Measurements from ENCODE around the gene SACS. TPM values are rescaled to one million over a fixed set of nuclear protein-coding genes. Genes with fewer than 3 reads are reported as not detected.

Gene SACS
- total RNA-seq, 1 experiment from 2014 or later = 11.6 TPM

DNA sequence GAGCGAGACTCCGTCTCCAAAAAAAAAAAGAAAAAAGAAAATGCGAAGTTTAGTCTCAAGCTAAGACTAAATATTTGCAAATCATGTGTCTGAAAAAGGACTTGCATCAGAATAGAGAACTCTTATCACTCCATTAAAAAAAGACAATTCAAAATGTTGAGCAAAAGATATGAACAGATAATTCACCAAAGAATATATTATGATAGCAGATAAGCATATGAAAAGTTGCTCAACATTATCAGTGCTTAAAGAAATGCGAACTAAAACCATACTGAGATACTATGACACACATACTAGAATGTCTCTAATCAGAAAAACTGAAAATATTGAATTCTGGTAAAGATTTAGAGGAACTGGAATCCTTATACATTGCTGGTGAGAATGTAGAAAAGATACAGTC lies 38.7 kb upstream of the SACS start:
- CTCF ChIA-PET = no interaction called here
- BruUV-seq (replicated peaks) = no TSS peak
- Mint-ChIP-seq H3K36me3 (ENCODE audit: insufficient read depth, unreplicated experiment) (peaks cover 4% of the 10 kb centered on the region), H3K27me3 (ENCODE audit: unreplicated experiment) (no peaks in the 10 kb centered on the region), H3K4me1 (ENCODE audit: low read depth, unreplicated experiment) (peaks cover 27% of the 10 kb centered on the region), H3K27ac (ENCODE audit: unreplicated experiment) (no peak overlapping the region), H3K9me3 (ENCODE audit: low read depth, unreplicated experiment) (no peaks in the 10 kb centered on the region), H3K4me3 (ENCODE audit: low read depth, unreplicated experiment) (no peak overlapping the region)
- DNase-seq = no peak
- intact Hi-C loops (cut with micrococcal nuclease; ENCODE audit: unreplicated experiment) = no loop called here
- TF ChIP-seq, protein P1, sequence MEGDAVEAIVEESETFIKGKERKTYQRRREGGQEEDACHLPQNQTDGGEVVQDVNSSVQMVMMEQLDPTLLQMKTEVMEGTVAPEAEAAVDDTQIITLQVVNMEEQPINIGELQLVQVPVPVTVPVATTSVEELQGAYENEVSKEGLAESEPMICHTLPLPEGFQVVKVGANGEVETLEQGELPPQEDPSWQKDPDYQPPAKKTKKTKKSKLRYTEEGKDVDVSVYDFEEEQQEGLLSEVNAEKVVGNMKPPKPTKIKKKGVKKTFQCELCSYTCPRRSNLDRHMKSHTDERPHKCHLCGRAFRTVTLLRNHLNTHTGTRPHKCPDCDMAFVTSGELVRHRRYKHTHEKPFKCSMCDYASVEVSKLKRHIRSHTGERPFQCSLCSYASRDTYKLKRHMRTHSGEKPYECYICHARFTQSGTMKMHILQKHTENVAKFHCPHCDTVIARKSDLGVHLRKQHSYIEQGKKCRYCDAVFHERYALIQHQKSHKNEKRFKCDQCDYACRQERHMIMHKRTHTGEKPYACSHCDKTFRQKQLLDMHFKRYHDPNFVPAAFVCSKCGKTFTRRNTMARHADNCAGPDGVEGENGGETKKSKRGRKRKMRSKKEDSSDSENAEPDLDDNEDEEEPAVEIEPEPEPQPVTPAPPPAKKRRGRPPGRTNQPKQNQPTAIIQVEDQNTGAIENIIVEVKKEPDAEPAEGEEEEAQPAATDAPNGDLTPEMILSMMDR (IDR thresholded peaks at IDR 0.05; ENCODE audit: unreplicated experiment) = no peak

DNA sequence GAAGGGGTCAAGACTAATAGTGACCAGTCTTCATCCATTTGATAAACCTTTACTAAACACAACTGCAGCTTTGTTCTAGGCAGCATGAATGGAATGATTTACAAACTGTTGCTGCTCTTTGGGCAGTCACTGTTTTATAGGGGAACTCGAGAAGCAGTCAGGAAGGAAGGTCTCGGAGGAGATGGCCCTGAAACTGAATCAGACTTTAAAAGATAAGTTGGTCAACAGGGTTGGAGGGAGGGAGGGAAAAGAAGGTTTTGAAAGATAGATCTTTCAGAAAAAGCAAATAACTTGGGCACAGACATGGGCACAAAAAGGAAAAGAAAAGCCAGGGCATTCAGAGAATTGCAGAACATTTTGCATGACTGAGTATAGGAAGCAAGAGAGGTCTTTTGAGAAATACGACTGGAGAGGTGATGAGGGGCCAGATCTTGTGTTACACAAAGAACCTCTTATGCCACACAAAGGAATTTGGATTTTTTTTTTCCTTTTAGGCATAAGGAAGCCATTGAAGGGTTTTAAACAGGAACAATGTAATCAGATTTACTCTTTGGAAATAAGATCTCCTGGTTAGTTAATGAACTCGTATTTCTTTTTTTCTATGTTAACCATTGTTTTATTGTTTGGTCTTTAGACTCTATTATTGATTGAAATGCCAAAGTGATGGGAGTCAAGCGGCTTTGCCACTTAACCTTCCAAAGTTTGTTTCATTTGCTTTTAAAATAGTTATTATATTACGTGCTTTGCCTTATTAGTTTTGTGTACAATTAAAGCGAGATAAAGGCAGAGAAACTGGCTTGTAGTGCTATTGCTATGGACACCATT lies 37.5 kb upstream of the SACS start:
- Mint-ChIP-seq H3K4me3 (ENCODE audit: low read depth, unreplicated experiment) (peak overlapping the region; percentile 17), H3K9me3 (ENCODE audit: low read depth, unreplicated experiment) (no peaks in the 10 kb centered on the region), H3K27me3 (ENCODE audit: unreplicated experiment) (no peaks in the 10 kb centered on the region), H3K4me1 (ENCODE audit: low read depth, unreplicated experiment) (peaks cover 30% of the 10 kb centered on the region), H3K27ac (ENCODE audit: unreplicated experiment) (peak overlapping the region; percentile 54), H3K36me3 (ENCODE audit: insufficient read depth, unreplicated experiment) (peaks cover 11% of the 10 kb centered on the region)
- TF ChIP-seq, protein P1 (IDR thresholded peaks at IDR 0.05; ENCODE audit: unreplicated experiment) = no peak
- CTCF ChIA-PET = interaction anchor here (0.7 kb wide), 1 partner anchor 33 kb away, joined by 3 read pairs; no protein-coding TSS in a partner anchor
- intact Hi-C loops (cut with micrococcal nuclease; ENCODE audit: unreplicated experiment) = loop anchor here (2.0 kb wide), 1 partner anchor 88 kb away; no protein-coding TSS in a partner anchor
- no TSS peak for BruUV-seq (replicated peaks)
- DNase-seq = peak; percentile 27

DNA sequence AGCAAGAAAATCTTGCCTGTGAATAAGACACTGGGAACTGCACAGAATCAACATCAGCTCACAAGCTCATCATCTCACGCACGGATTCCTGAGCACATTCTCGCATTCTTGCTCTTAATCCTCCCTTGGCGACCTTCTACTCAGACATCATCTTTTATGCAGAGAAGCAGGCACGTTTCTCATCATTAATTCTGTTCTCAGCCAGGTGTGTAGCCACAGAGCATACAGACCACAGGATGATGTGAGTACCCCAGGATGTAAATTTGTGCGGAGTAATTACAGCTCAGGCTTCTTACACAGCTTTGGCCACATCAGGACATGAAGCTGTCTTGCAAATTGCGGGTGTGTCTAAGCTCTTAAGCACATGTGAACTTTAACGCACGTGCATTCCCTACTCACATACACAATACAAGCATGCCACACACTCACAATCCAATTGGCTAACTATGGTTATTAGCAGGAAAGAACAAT lies 36.5 kb upstream of the SACS start:
- no peaks in the 10 kb centered on the region for H3K27me3 Mint-ChIP-seq (ENCODE audit: unreplicated experiment)
- H3K4me3 Mint-ChIP-seq (ENCODE audit: low read depth, unreplicated experiment) = no peak overlapping the region
- TF ChIP-seq, protein P1 (IDR thresholded peaks at IDR 0.05; ENCODE audit: unreplicated experiment) = no peak
- intact Hi-C loops (cut with micrococcal nuclease; ENCODE audit: unreplicated experiment) = loop anchor here (2.0 to 10.0 kb wide), 3 partner anchors 89 to 417 kb away; partner anchors contain the start of gene MIPEP
- peaks cover 30% of the 10 kb centered on the region for H3K4me1 Mint-ChIP-seq (ENCODE audit: low read depth, unreplicated experiment)
- H3K27ac Mint-ChIP-seq (ENCODE audit: unreplicated experiment) = peak overlapping the region; percentile 54
- no peaks in the 10 kb centered on the region for H3K9me3 Mint-ChIP-seq (ENCODE audit: low read depth, unreplicated experiment)
- CTCF ChIA-PET = no interaction called here
- H3K36me3 Mint-ChIP-seq (ENCODE audit: insufficient read depth, unreplicated experiment) = peaks cover 12% of the 10 kb centered on the region
- no TSS peak for BruUV-seq (replicated peaks)
- no peak for DNase-seq

DNA sequence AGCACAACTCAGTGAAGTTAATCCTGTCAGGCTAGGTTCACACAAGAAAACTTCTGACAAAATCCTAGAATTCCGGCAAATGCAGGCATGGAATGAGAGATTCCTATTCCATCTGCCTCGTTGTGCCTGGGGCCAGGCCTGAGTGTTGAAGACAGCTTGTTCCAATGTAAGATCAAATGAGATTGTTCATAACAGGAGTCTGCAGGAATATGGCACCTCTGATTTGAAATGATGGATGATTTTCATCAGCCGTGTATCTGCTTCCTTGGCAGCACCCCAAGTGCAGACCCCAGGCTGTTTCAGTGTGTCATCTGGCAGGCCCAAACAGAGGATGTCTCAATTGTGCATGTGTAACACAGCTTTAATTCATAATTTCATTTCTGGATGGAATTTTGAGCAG lies 35.3 kb upstream of the SACS start:
- Mint-ChIP-seq H3K27ac (ENCODE audit: unreplicated experiment) (no peak overlapping the region), H3K27me3 (ENCODE audit: unreplicated experiment) (no peaks in the 10 kb centered on the region), H3K4me3 (ENCODE audit: low read depth, unreplicated experiment) (no peak overlapping the region), H3K4me1 (ENCODE audit: low read depth, unreplicated experiment) (peaks cover 30% of the 10 kb centered on the region), H3K36me3 (ENCODE audit: insufficient read depth, unreplicated experiment) (peaks cover 12% of the 10 kb centered on the region), H3K9me3 (ENCODE audit: low read depth, unreplicated experiment) (no peaks in the 10 kb centered on the region)
- intact Hi-C loops (cut with micrococcal nuclease; ENCODE audit: unreplicated experiment) = loop anchor here (5.0 to 10.0 kb wide), 2 partner anchors 236 to 418 kb away; partner anchors contain the start of gene MIPEP
- BruUV-seq (replicated peaks) = no TSS peak
- TF ChIP-seq, protein P1 (IDR thresholded peaks at IDR 0.05; ENCODE audit: unreplicated experiment) = no peak
- DNase-seq = no peak
- CTCF ChIA-PET = no interaction called here
